IMR-90 (cell line): ENCODE results near the gene MAML1. TPM values are rescaled to one million over a fixed set of nuclear protein-coding genes. Genes with fewer than 3 reads are reported as not detected.
A peak's percentile ranks its signal among the peaks of the same experiment; 100 is the strongest.

ENCODE experiments used
- ATAC-seq: fragments of 200-7000 bp; cut with Tn5 transposase; 2 replicates; pipeline ENCODE4 v1.9.1; 2020; ENCODE audit warnings: low read depth, mild to moderate bottlenecking, moderate library complexity
- BruUV-seq: library from RNA; stranded (reverse); fragments of 400-500 nt; replicated peaks from 2 replicates; lab custom pipeline; 2021; lab: Mats Ljungman, UMichigan
- CTCF ChIA-PET: fragments of 300-600 bp; formaldehyde crosslinking; extraction: SDS; loops from one replicate; lab custom pipeline; 2021; ENCODE audit warnings: antibody characterized with exemption; lab: Yijun Ruan, JAX
- POLR2A ChIA-PET: fragments of 300-600 bp; sonication (Branson Sonifier 250); formaldehyde crosslinking; loops from one replicate; lab custom pipeline; 2022; ENCODE audit warnings: antibody characterized with exemption; ENCODE audit not compliant: unreplicated experiment; lab: Charles Lee
- DNase-seq: peaks from one replicate; pipeline ENCODE4 v3.0.0; 2013
- H2AFZ ChIP-seq: replicated peaks from 2 replicates; pipeline ENCODE3; 2013; ENCODE audit warnings: low read length, mild to moderate bottlenecking; ENCODE audit not compliant: poor library complexity
- H2AK5ac ChIP-seq: 2 replicates; pipeline ENCODE4 v1.6.1; 2013; ENCODE audit warnings: low read depth, low read length, inconsistent platforms
- H2AK9ac ChIP-seq: replicated peaks from 2 replicates; pipeline ENCODE3; 2013; ENCODE audit warnings: mild to moderate bottlenecking, low read depth, low read length, moderate library complexity; ENCODE audit not compliant: poor library complexity
- H2BK120ac ChIP-seq: 2 replicates; pipeline ENCODE4 v1.6.1; 2013; ENCODE audit warnings: low read depth, low read length, inconsistent platforms
- H2BK15ac ChIP-seq: 3 replicates; pipeline ENCODE4 v1.6.1; 2013; ENCODE audit warnings: low read depth, low read length, inconsistent platforms
- H2BK20ac ChIP-seq: 2 replicates; pipeline ENCODE4 v1.6.1; 2013; ENCODE audit warnings: low read depth, mild to moderate bottlenecking, inconsistent platforms, low read length, moderate library complexity
- H2BK5ac ChIP-seq: 2 replicates; pipeline ENCODE4 v1.6.1; 2013; ENCODE audit warnings: mild to moderate bottlenecking, low read depth, low read length, inconsistent platforms; ENCODE audit not compliant: poor library complexity, severe bottlenecking
- H3K14ac ChIP-seq: replicated peaks from 2 replicates; pipeline ENCODE4 v1.6.1; 2013; ENCODE audit warnings: low read depth, low read length, inconsistent platforms
- H3K18ac ChIP-seq: 2 replicates; pipeline ENCODE4 v1.6.1; 2013; ENCODE audit warnings: low read depth, low read length, control low read depth
- H3K23ac ChIP-seq: 2 replicates; pipeline ENCODE4 v1.6.1; 2013; ENCODE audit warnings: low read depth, low read length, inconsistent platforms
- H3K27ac ChIP-seq: 2 replicates; pipeline ENCODE4 v1.5.1; 2013; ENCODE audit warnings: mild to moderate bottlenecking, control low read depth, low read length; ENCODE audit not compliant: insufficient read depth
- H3K27me3 ChIP-seq: 2 replicates; pipeline ENCODE4 v1.6.1; 2013; ENCODE audit warnings: low read length; ENCODE audit not compliant: control insufficient read depth, insufficient read depth
- H3K36me3 ChIP-seq: 2 replicates; pipeline ENCODE4 v1.6.1; 2013; ENCODE audit warnings: low read length, mixed read lengths; ENCODE audit not compliant: control insufficient read depth, insufficient read depth
- H3K4ac ChIP-seq: 2 replicates; pipeline ENCODE4 v1.6.1; 2013; ENCODE audit warnings: low read depth, low read length, inconsistent platforms
- H3K4me1 ChIP-seq: 2 replicates; pipeline ENCODE4 v1.6.1; 2013; ENCODE audit warnings: low read length, mixed read lengths; ENCODE audit not compliant: control insufficient read depth, insufficient read depth
- H3K4me2 ChIP-seq: 2 replicates; pipeline ENCODE4 v1.6.1; 2013; ENCODE audit warnings: low read depth, mild to moderate bottlenecking, control low read depth, low read length, moderate library complexity
- H3K4me3 ChIP-seq: 2 replicates; pipeline ENCODE4 v1.5.1; 2013; ENCODE audit warnings: low read depth, mild to moderate bottlenecking, control low read depth, low read length, moderate library complexity; ENCODE audit not compliant: insufficient read depth
- H3K56ac ChIP-seq: 2 replicates; pipeline ENCODE4 v1.6.1; 2013; ENCODE audit warnings: low read length, inconsistent platforms; ENCODE audit not compliant: insufficient read depth; ENCODE audit errors: extremely low read depth
- H3K79me1 ChIP-seq, 2 experiments: 2 replicates each; pipeline ENCODE4 v1.6.1; 2013; ENCODE audit warnings: low read length in 2 of 2, inconsistent platforms in 1 of 2, low read depth in 1 of 2
- H3K9ac ChIP-seq: 2 replicates; pipeline ENCODE4 v1.6.1; 2013; ENCODE audit warnings: low read depth, low read length, control low read depth
- H3K9me1 ChIP-seq: 2 replicates; pipeline ENCODE4 v1.6.1; 2013; ENCODE audit warnings: low read length, inconsistent platforms; ENCODE audit not compliant: insufficient read depth
- H3K9me3 ChIP-seq: 2 replicates; pipeline ENCODE4 v1.6.1; 2013; ENCODE audit warnings: low read length; ENCODE audit not compliant: control insufficient read depth, insufficient read depth
- H4K20me1 ChIP-seq: 2 replicates; pipeline ENCODE4 v1.6.1; 2013; ENCODE audit warnings: low read length, inconsistent platforms; ENCODE audit not compliant: insufficient read depth
- H4K5ac ChIP-seq: 2 replicates; pipeline ENCODE4 v1.6.1; 2013; ENCODE audit warnings: mild to moderate bottlenecking, low read depth, low read length, control low read depth
- H4K8ac ChIP-seq, 2 experiments: 2 replicates each; pipeline ENCODE4 v1.6.1; 2013; ENCODE audit warnings: low read depth in 2 of 2, low read length in 2 of 2, control low read depth in 1 of 2, inconsistent platforms in 1 of 2
- H4K91ac ChIP-seq: 2 replicates; pipeline ENCODE4 v1.6.1; 2013; ENCODE audit warnings: low read depth, low read length, inconsistent platforms; ENCODE audit not compliant: insufficient read depth
- CEBPB ChIP-seq: IDR thresholded peaks from 2 replicates; pipeline ENCODE4 v1.6.1; 2012; ENCODE audit warnings: low read depth, low read length, improper control_type of control experiment
- MAFK ChIP-seq: IDR thresholded peaks from 2 replicates; pipeline ENCODE4 v1.6.1; 2012; ENCODE audit warnings: low read depth, low read length, improper control_type of control experiment
- NFE2L2 ChIP-seq: fragments of 150-350 bp; IDR thresholded peaks from 2 replicates; pipeline ENCODE4 v1.6.1; 2016; ENCODE audit warnings: low read depth, mild to moderate bottlenecking, low read length
- WGBS, 2 experiments: methylation state at CpG; one replicate each; pipeline versions ENCODE4 v1.1.5 to v1.1.7; 2013; ENCODE audit warnings: missing lambda C conversion rate in 2 of 2; ENCODE audit not compliant: insufficient read length in 1 of 2; ENCODE audit errors: extremely low coverage in 2 of 2; 5-methylcytosine and 5-hydroxymethylcytosine counted together
- dilution Hi-C: fragments of 300-500 bp; cut with HindIII; formaldehyde crosslinking; loops from one replicate; pipeline ENCODE4 v1.14.3; 2018; ENCODE audit warnings: low sequenced_read_pairs; ENCODE audit not compliant: unreplicated experiment
- in situ Hi-C: fragments of 300-500 bp; cut with MboI; formaldehyde crosslinking; loops from 3 replicates; pipeline ENCODE4 v1.14.3; 2019; ENCODE audit warnings: low sequenced_read_pairs, inconsistent platforms, mixed read lengths
- intact Hi-C: fragments of 100-400 bp; cut with micrococcal nuclease; formaldehyde crosslinking; loops from 2 replicates; pipeline ENCODE4 v1.10.0; 2022
- polyA plus RNA-seq, 3 experiments: library from polyadenylated mRNA; depleted of rRNA; stranded (reverse); fragments of >200 nt; gene quantifications; 2 replicates each; pipeline ENCODE4 v1.2.3, GENCODE V29; 2012; ENCODE audit warnings: low replicate concordance in 1 of 3
- total RNA-seq: library from RNA; depleted of rRNA; stranded (reverse); fragments of >200 nt; gene quantifications from 2 replicates; pipeline ENCODE4 v1.2.3, GENCODE V29; 2012
- TF ChIP-seq, protein P1 (sequence below): conservative IDR thresholded peaks from 2 replicates; pipeline ENCODE4 v1.5.1; 2012; ENCODE audit warnings: mild to moderate bottlenecking, low read depth, low read length, improper control_type of control experiment

The MAML1 gene
- total and polyA plus RNA-seq, 2 of the 4 experiments (the other 2 are of a cell fraction): 4.7 to 10.2 TPM

DNA sequence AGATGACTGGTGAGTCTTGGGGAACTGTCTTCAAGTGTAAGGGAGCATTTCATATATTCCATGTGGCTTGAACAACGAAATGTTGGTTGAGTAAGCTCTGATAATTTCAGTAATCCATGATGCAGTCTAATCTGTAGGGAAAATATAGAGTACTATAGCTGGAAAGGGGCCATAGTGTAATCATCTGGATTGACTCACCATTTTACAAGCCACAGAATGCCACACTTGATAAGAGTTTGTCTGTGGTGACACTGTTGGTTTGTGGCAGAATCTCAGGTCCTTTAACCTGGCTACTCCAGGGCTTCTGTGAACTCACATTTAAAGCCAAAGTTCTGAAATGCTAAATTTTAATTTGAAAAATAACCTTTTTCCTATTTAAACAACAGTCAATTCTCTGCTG is 16.3 kb upstream of the MAML1 start:
- Histone ChIP-seq H3K56ac (no peak overlapping the region), H2BK15ac (no peak overlapping the region), H3K14ac (no peak overlapping the region), H3K23ac (no peak overlapping the region; the same call in 1 of the 2 replicates), H3K79me1 (peaks cover 30 to 46% of the 10 kb centered on the region in 2 experiments), H4K20me1 (peaks cover 7% of the 10 kb centered on the region), H3K18ac (no peak overlapping the region), H2BK20ac (no peak overlapping the region), H4K91ac (no peak overlapping the region), H3K4me3 (no peak overlapping the region), H2AK5ac (no peak overlapping the region), H3K9me1 (peaks cover 4% of the 10 kb centered on the region), H3K36me3 (peaks cover 66% of the 10 kb centered on the region), H2AFZ (no peak overlapping the region), H4K8ac (no peak overlapping the region), H3K9ac (no peak overlapping the region), H3K27ac (no peak overlapping the region), H3K4ac (no peak overlapping the region), H4K5ac (no peak overlapping the region), H2BK5ac (no peak overlapping the region), H3K4me1 (no peaks in the 10 kb centered on the region), H3K4me2 (no peak overlapping the region), H3K9me3 (no peaks in the 10 kb centered on the region), H2AK9ac (no peak overlapping the region), H2BK120ac (no peak overlapping the region), H3K27me3 (no peaks in the 10 kb centered on the region)
- ATAC-seq (no peak), DNase-seq (peak; percentile 35)
- in situ Hi-C loops (no loop called here), intact Hi-C loops (no loop called here), dilution Hi-C loops (no loop called here)
- WGBS, 2 experiments: no CpG with 5 or more reads among the region's 1 CpG
- no peak for TF ChIP-seq CEBPB
- TF ChIP-seq, protein P1, sequence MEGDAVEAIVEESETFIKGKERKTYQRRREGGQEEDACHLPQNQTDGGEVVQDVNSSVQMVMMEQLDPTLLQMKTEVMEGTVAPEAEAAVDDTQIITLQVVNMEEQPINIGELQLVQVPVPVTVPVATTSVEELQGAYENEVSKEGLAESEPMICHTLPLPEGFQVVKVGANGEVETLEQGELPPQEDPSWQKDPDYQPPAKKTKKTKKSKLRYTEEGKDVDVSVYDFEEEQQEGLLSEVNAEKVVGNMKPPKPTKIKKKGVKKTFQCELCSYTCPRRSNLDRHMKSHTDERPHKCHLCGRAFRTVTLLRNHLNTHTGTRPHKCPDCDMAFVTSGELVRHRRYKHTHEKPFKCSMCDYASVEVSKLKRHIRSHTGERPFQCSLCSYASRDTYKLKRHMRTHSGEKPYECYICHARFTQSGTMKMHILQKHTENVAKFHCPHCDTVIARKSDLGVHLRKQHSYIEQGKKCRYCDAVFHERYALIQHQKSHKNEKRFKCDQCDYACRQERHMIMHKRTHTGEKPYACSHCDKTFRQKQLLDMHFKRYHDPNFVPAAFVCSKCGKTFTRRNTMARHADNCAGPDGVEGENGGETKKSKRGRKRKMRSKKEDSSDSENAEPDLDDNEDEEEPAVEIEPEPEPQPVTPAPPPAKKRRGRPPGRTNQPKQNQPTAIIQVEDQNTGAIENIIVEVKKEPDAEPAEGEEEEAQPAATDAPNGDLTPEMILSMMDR: no peak
- no peak for TF ChIP-seq MAFK
- TF ChIP-seq NFE2L2: no peak
- POLR2A ChIA-PET: no interaction called here
- CTCF ChIA-PET: interaction anchor here (1.2 kb wide), 1 partner anchor 11 kb away, joined by 3 read pairs; no protein-coding TSS in a partner anchor
- BruUV-seq: no TSS peak
